ENCODE results near the gene NIT1.

- TF ChIP-seq JUN (CRISPR knock-in tag; IDR thresholded peaks at IDR 0.05) (no peak), MAX (CRISPR knock-in tag; IDR thresholded peaks at IDR 0.05) (no peak), ZNF671 (CRISPR knock-in tag; IDR thresholded peaks at IDR 0.05) (no peak), CTCF (IDR thresholded peaks at IDR 0.05) (no peak), EMX1 (CRISPR knock-in tag; IDR thresholded peaks at IDR 0.05) (no peak), ATF2 (CRISPR knock-in tag; IDR thresholded peaks at IDR 0.05; ENCODE audit: borderline replicate concordance, low read depth) (no peak), TEAD1 (CRISPR knock-in tag; IDR thresholded peaks at IDR 0.05) (no peak), MYBL2 (CRISPR knock-in tag; IDR thresholded peaks at IDR 0.05) (no peak)
Measured at GRCh38 chr1:161100556-161100955, 17.3 kb upstream of the NIT1 start.

Measured in WTC11 (cell line).